Mononuclear cell (primary cell): ENCODE measurements around the gene LRRC27. TPM values are rescaled to one million over a fixed set of nuclear protein-coding genes. Genes with fewer than 3 reads are reported as not detected.
"Not testable (repeated sequence)": the region's sequence is repeated elsewhere in the genome, so short reads cannot be mapped to it uniquely, and the experiment has no call there.

Source experiments
- H3K27me3 ChIP-seq: 2 replicates; pipeline ENCODE4 v1.6.0; 2011; ENCODE audit warnings: low read length, control low read depth; ENCODE audit not compliant: insufficient read depth
- H3K4me1 ChIP-seq: 2 replicates; pipeline ENCODE4 v1.5.1; 2011; ENCODE audit warnings: mild to moderate bottlenecking, low read length, control low read depth; ENCODE audit not compliant: insufficient read depth
- H3K4me3 ChIP-seq: 2 replicates; pipeline ENCODE4 v1.5.1; 2011; ENCODE audit warnings: mild to moderate bottlenecking, low read length, moderate library complexity
- H3K9me3 ChIP-seq: 2 replicates; pipeline ENCODE4 v1.5.1; 2011; ENCODE audit warnings: low read depth, mild to moderate bottlenecking, control low read depth, low read length
- total RNA-seq: library from RNA; depleted of rRNA; stranded (reverse); fragments of >200 nt; gene quantifications from one replicate; pipeline ENCODE4 v1.2.3, GENCODE V29; 2012

LRRC27 gene
- total RNA-seq, 1 donor = 1.4 TPM

DNA sequence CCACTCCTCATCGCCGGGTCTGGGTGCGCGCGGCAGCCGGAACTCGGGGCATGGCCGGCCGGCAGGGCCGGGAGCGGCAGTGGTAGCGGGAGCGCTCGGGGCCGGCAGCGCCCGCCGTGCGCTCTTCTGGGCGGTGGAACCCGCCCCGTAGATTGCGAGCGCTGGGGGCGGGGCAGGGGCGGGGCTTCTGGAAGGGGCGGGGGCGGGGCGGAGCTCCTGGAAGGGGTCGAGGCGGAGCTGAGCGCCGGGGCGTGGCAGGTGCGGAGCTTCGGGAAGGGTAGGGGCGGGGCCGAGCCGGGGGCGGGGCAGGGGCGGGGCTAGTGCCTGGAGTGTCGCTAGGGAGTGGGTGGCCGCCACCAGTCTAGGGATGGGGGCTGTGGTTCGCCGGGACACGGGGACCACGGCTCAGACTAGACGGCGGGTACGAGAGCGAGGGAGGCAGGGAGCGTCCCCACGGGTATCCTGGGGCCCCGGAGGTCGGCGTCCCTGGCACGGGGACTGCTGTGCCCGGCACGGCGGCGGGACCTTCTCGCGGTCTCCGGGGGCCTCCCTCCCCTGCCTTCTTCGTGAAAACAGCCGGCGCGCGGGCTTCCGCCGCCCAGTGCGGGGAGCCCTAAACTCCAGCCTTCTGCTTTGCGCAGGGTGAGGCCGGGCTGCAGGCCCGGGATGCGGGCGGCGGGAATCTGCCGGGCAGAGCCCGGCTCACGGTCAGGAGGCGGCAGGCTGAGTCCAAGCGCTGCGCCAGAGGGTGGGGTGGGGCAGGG lies 24.0 kb upstream of the LRRC27 start, which contains the start of gene STK32C:
Gene STK32C, minus strand, starts transcription at position 128 of the 764 bp plus-strand sequence. Its CDS starts 117 bp downstream, at position 11.
- Histone ChIP-seq H3K4me1 (peaks cover 26% of the 10 kb centered on the region), H3K27me3 (peaks cover 6% of the 10 kb centered on the region), H3K9me3 (no peaks in the 10 kb centered on the region), H3K4me3 (peak within 1 kb of the TSS; percentile 59)

DNA sequence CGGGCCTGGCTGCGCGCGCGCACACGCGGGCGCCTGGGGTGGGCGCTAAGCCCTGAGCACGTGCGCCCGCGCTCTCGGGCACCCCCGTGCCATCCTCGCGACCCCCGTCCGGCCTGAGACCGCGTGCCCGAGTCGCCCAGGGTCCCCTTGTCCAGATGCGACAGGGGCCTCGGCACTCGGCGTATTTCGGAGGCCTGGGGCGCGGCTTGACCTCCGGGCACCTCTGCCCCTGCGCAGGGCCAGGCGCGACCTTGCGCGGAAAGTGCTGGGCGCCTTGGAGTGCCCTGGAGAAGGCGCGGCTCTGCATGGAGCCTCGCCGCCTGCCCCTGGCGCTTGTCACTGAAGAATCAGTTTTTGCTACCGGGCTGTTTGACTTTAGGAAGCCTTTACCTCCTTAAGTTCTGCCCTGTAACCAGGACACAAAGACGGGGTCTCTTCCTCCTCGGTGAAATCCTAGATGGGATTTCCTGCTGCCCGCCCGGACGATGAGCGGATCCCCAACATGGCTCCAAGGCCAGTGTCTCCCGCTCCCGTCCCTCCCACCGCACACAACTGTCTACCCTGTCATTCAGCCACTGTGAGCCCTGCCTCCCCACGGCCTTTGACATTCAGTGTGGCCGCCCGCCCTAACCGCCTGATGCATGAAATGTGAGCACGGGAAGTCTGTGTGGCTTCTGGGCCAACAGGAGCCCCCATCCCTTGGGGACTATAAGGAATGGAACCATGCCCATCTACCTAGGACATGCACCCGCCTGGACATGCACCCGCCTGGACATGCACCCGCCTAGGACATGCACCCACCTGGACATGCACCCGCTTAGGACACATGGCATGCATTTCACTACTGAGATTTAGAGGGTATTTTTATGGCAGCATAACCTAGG lies 23.2 kb upstream of the LRRC27 start:
- H3K4me1 ChIP-seq = peaks cover 26% of the 10 kb centered on the region
- peak overlapping the region; percentile 59 for H3K4me3 ChIP-seq
- no peaks in the 10 kb centered on the region for H3K9me3 ChIP-seq
- H3K27me3 ChIP-seq = peaks cover 6% of the 10 kb centered on the region

DNA sequence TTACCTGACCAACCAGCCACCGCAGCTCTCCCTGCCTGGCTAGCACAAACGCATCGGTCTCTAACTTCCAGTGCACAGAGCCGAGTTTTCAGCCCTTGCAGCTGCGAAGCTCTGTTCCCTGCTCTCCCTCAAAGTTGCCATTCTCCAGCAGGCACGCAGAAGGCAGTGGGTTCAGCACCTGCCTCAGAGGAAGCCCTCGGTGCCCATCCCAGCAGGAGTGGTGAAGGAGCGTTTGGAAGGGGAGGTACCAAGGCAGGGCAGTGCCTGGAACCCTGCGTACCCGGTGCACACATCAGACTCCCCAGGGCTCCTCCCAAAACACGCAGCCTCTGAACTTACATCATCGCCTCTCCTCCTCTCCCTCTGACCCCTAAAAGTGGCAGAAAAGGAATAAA lies 22.5 kb upstream of the LRRC27 start:
- Histone ChIP-seq H3K4me3 (no peak overlapping the region), H3K27me3 (peaks cover 6% of the 10 kb centered on the region), H3K4me1 (peaks cover 26% of the 10 kb centered on the region), H3K9me3 (no peaks in the 10 kb centered on the region)

DNA sequence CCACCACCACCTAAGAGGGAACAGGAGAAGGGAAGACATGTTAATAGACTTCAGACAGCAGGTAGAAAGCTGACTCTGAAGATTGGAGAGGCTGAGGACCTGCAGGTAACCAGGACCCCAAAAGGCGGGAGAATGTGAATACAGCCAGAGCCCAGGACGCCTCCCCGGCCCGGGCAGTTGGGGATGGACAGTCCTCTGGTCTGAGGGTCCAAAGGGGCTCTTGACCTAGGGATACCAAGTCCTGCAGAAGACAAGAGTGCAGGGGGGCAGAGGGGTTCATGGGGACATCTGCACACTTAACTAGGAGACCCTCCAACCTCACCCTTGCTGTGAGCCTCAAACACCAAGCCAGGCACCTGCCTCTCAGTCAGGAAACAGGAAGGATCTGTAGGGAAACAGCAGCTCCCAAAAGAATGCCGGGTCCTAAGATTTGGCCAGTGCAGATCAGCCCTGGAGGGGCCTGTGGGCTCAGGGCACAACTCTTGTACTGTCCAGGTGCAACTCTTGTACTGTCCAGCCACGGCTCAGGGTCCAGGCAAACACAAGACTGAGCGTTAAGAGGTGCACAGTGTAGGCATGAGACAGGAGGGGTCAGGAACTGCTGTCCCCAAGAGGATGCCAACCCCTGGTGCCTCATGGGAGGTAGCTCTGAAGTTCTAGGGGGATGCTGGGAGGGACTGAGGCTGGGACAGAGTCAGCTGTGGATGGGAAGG lies 22.0 kb upstream of the LRRC27 start:
- H3K4me1 ChIP-seq = peaks cover 26% of the 10 kb centered on the region
- H3K9me3 ChIP-seq = no peaks in the 10 kb centered on the region
- H3K27me3 ChIP-seq = peaks cover 6% of the 10 kb centered on the region
- H3K4me3 ChIP-seq = no peak overlapping the region

DNA sequence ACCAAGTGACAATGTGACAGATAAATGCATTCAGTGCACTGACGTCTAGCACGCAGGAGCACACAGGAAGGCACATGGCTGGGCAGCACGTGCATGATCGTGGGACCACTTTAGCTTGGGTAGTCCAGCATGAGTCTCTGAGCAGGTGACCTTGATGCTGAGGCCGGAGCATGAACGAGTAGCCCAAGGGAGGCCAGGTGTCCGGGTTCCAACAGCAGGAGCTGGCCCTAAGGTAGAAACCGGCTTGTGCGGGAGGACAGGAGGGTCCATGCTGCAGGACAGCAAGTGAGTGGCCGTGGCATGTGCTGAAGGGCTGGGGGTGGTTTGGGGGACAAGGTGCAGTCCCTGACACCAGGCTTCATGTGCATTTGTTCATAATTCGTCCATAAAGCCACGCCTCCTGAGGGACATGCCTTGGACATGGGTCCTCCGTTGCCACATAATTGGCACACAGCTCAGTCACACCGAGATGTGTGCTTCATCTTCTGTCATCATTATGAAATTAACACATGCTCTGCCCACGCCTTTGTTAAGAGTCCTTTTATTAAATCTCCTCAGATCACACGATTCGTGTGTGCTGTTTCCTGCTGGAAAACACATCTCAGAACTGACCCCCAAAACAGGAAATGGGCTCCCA lies 21.2 kb upstream of the LRRC27 start:
- Histone ChIP-seq H3K4me1 (peaks cover 22% of the 10 kb centered on the region), H3K9me3 (no peaks in the 10 kb centered on the region), H3K27me3 (peaks cover 6% of the 10 kb centered on the region), H3K4me3 (no peak overlapping the region)

DNA sequence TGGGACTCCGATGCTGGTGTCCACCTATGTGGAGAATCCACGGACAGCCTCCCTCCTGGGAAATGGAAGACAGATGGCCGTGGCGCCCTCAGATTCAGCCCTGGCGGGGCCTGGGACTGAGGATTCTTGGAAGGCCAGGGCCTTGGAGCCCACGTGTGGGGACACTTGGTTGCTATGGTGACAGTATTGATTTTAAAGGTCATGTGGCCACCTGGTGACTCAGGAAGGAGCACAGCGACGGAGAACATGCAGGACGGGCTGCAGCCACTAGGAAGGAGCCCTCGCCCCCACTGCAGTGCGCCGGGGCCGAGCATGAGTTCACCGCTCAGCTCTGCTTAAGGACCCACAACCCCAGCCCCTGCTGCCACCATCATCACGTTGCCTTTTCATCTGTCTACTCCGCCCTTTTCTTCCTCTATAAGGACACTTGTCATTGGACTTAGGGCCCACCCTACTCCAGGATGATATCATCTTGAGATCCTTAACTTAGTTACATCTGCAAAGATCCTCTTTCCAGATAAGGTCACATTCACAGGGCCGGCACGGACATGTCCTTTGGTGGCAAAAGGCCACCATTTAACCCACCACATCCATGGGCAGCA lies 20.6 kb upstream of the LRRC27 start:
- peaks cover 18% of the 10 kb centered on the region for H3K4me1 ChIP-seq
- peaks cover 3% of the 10 kb centered on the region for H3K27me3 ChIP-seq
- no peaks in the 10 kb centered on the region for H3K9me3 ChIP-seq
- H3K4me3 ChIP-seq = no peak overlapping the region

DNA sequence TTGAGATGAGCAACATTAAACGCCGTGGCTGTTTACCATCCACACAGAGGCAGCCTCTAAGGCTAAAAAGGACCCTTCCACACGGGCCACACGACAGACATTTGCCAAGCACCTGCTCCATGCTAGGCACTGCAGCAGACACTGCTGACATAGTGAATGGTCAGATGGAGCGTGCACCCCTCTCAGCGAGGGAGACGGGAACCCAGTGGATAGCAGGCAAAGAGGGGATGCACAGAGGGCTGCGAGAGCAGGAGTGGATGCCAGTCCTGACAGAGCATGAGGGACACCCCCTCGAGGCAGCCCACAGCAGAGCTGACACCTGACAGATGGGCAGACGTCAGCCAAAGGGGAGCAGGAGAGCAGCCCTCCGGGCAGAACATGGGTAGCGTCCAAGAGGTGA lies 18.7 kb upstream of the LRRC27 start:
- Histone ChIP-seq H3K4me3 (no peak overlapping the region), H3K4me1 (peaks cover 10% of the 10 kb centered on the region), H3K9me3 (no peaks in the 10 kb centered on the region), H3K27me3 (peaks cover 3% of the 10 kb centered on the region)

DNA sequence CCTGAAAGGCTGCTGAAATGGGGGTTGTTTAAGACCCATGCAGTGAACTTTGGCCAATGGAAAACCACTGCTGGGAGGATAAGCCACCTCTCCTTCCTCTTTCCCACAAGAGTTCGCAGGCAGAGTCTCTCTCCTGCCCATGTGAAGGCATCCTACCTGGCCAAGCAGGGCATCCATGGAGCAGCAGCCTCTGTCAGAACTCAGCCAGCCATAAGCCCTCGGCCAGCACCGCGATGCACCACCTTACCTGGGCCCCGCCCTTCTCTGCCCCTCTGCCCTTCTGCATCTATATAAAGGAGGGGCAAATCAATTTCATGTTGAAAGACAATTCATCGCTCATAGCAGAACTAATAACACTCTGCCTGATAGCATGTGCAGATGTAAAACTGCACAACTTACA lies 18.1 kb upstream of the LRRC27 start:
- peaks cover 5% of the 10 kb centered on the region for H3K4me1 ChIP-seq
- no peak overlapping the region for H3K4me3 ChIP-seq
- no peaks in the 10 kb centered on the region for H3K9me3 ChIP-seq
- H3K27me3 ChIP-seq = peaks cover 3% of the 10 kb centered on the region

DNA sequence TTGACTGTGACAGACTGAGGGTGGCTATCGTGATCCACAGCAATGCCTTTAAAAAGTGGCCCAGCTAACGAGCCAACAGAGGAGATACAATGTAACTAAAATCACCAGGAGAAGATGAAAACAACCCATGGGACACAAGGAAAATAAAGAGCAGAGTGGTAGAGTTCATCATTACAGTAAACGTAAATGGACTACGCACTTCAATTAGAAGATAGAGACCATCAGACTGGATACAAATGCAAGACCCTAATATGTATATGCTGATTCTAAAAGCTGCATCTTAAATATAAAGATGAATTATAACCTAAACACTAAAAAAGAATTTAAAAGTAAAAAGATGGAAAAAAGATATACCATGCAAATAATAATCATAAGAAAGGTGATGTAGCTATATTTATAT lies 17.7 kb upstream of the LRRC27 start:
- Histone ChIP-seq H3K27me3 (peaks cover 2% of the 10 kb centered on the region), H3K4me3 (no peak overlapping the region), H3K9me3 (no peaks in the 10 kb centered on the region), H3K4me1 (peaks cover under 1% of the 10 kb centered on the region)

DNA sequence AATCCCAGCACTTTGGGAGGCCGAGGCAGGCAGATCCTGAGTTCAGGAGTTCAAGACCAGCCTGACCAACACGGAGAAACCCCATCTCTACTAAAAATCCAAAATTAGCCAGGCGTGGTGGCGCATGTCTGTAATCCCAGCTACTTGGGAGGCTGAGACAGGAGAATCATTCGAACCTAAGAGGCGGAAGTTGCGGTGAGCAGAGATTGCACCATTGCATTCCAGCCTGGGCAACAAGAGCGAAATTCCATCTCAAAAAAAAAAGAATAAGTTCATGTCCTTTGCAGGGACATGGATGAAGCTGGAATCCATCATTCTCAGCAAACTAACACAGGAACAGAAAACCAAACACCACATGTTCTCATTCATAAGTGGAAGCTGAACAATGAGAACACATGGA lies 17.1 kb upstream of the LRRC27 start:
- H3K4me3 ChIP-seq, H3K4me1 ChIP-seq, H3K9me3 ChIP-seq, H3K27me3 ChIP-seq: not testable (repeated sequence)

DNA sequence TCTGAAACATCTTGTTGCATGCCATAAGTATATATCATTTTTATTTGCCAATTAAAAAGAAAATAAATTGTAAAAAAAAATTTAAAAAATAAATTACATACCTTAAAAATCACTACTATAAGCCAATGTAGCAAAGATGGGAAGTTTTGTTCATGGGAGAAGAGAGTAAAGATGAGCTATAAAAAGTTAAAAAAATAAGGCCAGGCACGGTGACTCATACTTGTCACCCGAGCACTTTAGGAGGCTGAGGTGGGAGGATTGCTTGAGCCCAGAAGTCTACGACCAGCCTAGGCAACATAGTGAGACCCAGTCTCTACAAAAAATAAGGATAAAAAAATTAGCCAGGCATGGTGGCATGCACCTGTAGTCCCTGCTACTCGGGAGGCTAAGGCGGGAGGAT lies 15.9 kb upstream of the LRRC27 start:
- Histone ChIP-seq H3K27me3 (no peaks in the 10 kb centered on the region), H3K9me3 (no peaks in the 10 kb centered on the region), H3K4me3 (no peak overlapping the region), H3K4me1 (peaks cover 16% of the 10 kb centered on the region)

DNA sequence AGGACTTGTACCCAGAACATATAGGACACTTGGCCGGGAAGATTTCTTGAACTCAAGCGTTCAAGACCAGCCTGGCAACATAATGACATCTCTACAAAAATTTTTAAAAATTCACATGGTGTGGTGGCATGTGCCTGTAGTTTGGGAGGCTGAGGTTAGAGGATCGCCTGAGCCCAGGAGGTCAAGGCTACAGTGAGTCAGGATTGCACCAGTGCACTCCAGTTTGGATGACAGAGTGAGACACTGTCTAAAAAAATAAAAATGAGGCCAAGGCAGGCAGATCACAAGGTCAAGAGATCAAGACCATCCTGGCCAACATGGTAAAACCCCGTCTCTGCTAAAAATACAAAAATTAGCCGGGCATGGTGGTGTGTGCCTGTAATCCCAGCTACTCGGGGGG lies 14.5 kb upstream of the LRRC27 start:
- H3K27me3 ChIP-seq, H3K9me3 ChIP-seq, H3K4me3 ChIP-seq: not testable (repeated sequence)
- peaks cover 19% of the 10 kb centered on the region for H3K4me1 ChIP-seq

DNA sequence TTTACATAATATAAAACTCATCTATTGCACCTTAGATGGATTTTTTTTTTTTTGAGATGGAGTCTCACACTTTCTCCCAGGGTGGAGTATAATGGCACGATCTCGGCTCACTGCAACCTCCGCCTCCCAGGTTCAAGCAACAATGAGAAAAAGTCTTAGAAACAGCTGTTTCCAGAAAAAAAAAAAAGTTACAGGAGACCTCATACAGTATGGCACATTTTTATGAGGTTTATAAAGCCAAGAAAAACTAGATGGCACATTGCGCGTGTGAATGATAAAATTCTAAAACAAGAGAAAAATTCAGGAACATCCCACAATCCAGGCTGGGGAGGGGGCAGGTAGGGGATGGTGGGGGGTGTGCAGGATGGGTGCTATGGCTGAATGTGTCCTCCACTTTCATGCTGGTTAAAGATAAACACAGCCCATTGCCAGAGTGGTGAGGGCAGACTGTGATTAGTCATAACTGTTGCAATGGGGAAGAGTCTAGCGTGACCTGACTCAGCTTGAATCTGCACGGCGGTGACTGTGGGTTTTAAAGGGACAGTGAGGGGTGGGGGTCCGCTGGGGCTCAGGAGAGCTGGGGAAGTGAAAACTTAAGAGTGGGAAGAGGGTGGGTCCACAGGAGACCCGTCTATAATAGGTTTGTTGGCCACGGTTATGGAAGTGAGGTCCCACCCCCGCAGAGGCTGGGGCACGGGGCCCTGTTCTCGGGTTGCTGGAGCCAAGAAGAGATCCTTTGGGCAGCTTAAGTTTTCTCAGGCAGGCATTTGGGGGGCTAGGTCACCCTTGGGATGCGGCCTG lies 11.9 kb upstream of the LRRC27 start:
- no peak overlapping the region for H3K4me3 ChIP-seq
- H3K27me3 ChIP-seq = no peaks in the 10 kb centered on the region
- H3K9me3 ChIP-seq = no peaks in the 10 kb centered on the region
- peaks cover 36% of the 10 kb centered on the region for H3K4me1 ChIP-seq
